Trophoblast cell (in vitro differentiated cells and primary cell): ENCODE results near the gene CREB5.
"Not testable (repeated sequence)": the region's sequence is repeated elsewhere in the genome, so short reads cannot be mapped to it uniquely, and the experiment has no call there.

ENCODE experiments used
- DNase-seq, 2 donors: peaks; one replicate each; pipeline ENCODE4 v3.0.0-alpha.2; 2016
- H2AFZ ChIP-seq: 2 replicates; pipeline ENCODE4 v1.6.1; 2013; ENCODE audit warnings: low read length, moderate library complexity, mild to moderate bottlenecking; ENCODE audit not compliant: insufficient read depth, poor library complexity
- H2AK5ac ChIP-seq: 2 replicates; pipeline ENCODE4 v1.6.1; 2013; ENCODE audit warnings: mild to moderate bottlenecking, low read length
- H2BK120ac ChIP-seq: 2 replicates; pipeline ENCODE4 v1.6.1; 2013; ENCODE audit warnings: low read length, mild to moderate bottlenecking, moderate library complexity; ENCODE audit not compliant: insufficient read depth, poor library complexity
- H2BK12ac ChIP-seq: 2 replicates; pipeline ENCODE4 v1.6.1; 2013; ENCODE audit warnings: mild to moderate bottlenecking, low read length, moderate library complexity
- H2BK5ac ChIP-seq: 2 replicates; pipeline ENCODE4 v1.6.1; 2013; ENCODE audit warnings: low read length, low read depth, moderate library complexity, mild to moderate bottlenecking; ENCODE audit not compliant: poor library complexity
- H3K14ac ChIP-seq: 2 replicates; pipeline ENCODE4 v1.6.1; 2013; ENCODE audit warnings: mild to moderate bottlenecking, low read length
- H3K18ac ChIP-seq: 2 replicates; pipeline ENCODE4 v1.6.1; 2013; ENCODE audit warnings: mild to moderate bottlenecking, low read length
- H3K23ac ChIP-seq: 2 replicates; pipeline ENCODE4 v1.6.1; 2013; ENCODE audit warnings: low read length
- H3K27ac ChIP-seq: 2 replicates; pipeline ENCODE4 v1.5.1; 2013; ENCODE audit warnings: low read depth, mild to moderate bottlenecking, inconsistent platforms, low read length, moderate library complexity
- H3K27me3 ChIP-seq: 2 replicates; pipeline ENCODE4 v1.6.1; 2013; ENCODE audit warnings: inconsistent platforms, mild to moderate bottlenecking, low read length, moderate library complexity; ENCODE audit not compliant: insufficient read depth
- H3K36me3 ChIP-seq, 2 experiments: 1 replicate in 1 of 2; 2 replicates in 1 of 2; pipeline ENCODE4 v1.6.1; 2013; ENCODE audit warnings: low read length in 2 of 2, mild to moderate bottlenecking in 2 of 2, moderate library complexity in 1 of 2; ENCODE audit not compliant: insufficient read depth in 2 of 2, control insufficient read depth in 1 of 2
- H3K4ac ChIP-seq: 2 replicates; pipeline ENCODE4 v1.6.1; 2013; ENCODE audit warnings: low read depth, mild to moderate bottlenecking, low read length, moderate library complexity
- H3K4me1 ChIP-seq, 2 experiments: 1 replicate in 1 of 2; 2 replicates in 1 of 2; pipeline ENCODE4 v1.6.1; 2013; ENCODE audit warnings: low read length in 2 of 2, mild to moderate bottlenecking in 2 of 2, moderate library complexity in 1 of 2; ENCODE audit not compliant: insufficient read depth in 2 of 2, control insufficient read depth in 1 of 2
- H3K4me2 ChIP-seq: 2 replicates; pipeline ENCODE4 v1.6.1; 2013; ENCODE audit warnings: inconsistent platforms, mild to moderate bottlenecking, low read length, moderate library complexity
- H3K4me3 ChIP-seq: 2 replicates; pipeline ENCODE4 v1.5.1; 2013; ENCODE audit warnings: mild to moderate bottlenecking, low read depth, low read length, inconsistent platforms
- H3K79me1 ChIP-seq: one replicate; pipeline ENCODE4 v1.6.1; 2013; ENCODE audit warnings: low read length
- H3K79me2 ChIP-seq: 2 replicates; pipeline ENCODE4 v1.6.1; 2013; ENCODE audit warnings: low read length, mild to moderate bottlenecking; ENCODE audit not compliant: control insufficient read depth, insufficient read depth, poor library complexity
- H3K9ac ChIP-seq: 2 replicates; pipeline ENCODE4 v1.6.1; 2013; ENCODE audit warnings: mild to moderate bottlenecking, low read length
- H3K9me3 ChIP-seq: 2 replicates; pipeline ENCODE4 v1.6.1; 2013; ENCODE audit warnings: low read depth, mild to moderate bottlenecking, control low read depth, inconsistent platforms, low read length; ENCODE audit not compliant: insufficient read depth
- H4K12ac ChIP-seq: 2 replicates; pipeline ENCODE4 v1.6.1; 2013; ENCODE audit warnings: low read depth, mild to moderate bottlenecking, low read length, moderate library complexity
- H4K8ac ChIP-seq: 2 replicates; pipeline ENCODE4 v1.6.1; 2013; ENCODE audit warnings: low read depth, mild to moderate bottlenecking, low read length, moderate library complexity
- H4K91ac ChIP-seq: one replicate; pipeline ENCODE4 v1.6.1; 2013; ENCODE audit warnings: low read depth, mild to moderate bottlenecking, low read length, moderate library complexity
- WGBS: extraction: QIAGEN DNeasy Blood & Tissue Kit; methylation state at CpG from one replicate; pipeline ENCODE4 v1.1.7; 2013; ENCODE audit warnings: missing lambda C conversion rate; ENCODE audit not compliant: insufficient read length, insufficient coverage; ENCODE audit errors: extremely low coverage; 5-methylcytosine and 5-hydroxymethylcytosine counted together

The CREB5 gene

DNA sequence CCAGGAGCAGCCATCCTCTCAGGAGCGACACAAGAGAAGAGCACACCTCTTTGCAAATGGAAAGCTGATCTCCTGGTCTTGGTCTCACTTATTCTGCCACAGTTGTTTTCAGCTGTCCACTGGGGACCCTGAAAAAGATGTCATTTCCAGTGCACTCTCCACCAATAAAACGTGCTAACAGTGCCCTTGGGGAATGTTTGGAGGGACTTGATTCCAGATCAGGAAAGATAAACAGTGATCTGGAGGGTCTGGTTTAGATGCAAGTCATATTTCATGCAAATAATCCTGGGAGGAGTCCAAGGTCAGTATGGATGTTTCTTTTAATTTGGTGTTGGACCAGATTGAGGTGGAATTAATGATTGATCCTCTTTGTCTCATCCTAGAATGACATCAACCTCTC is 185.0 kb downstream of the CREB5 start:
- no peak overlapping the region for H3K4me3 ChIP-seq
- H3K4me1 ChIP-seq, result no peaks in the 10 kb centered on the region
- no peak overlapping the region for H3K23ac ChIP-seq
- no peaks in the 10 kb centered on the region for H3K27me3 ChIP-seq
- H3K79me2 ChIP-seq, result no peaks in the 10 kb centered on the region
- DNase-seq, result no peak
- H4K8ac ChIP-seq, result no peak overlapping the region
- H4K91ac ChIP-seq, result no peak overlapping the region
- H3K4me2 ChIP-seq, result no peak overlapping the region
- WGBS, result no CpG with 5 or more reads among the region's 2 CpGs
- H3K4ac ChIP-seq, result no peak overlapping the region
- no peaks in the 10 kb centered on the region for H3K9me3 ChIP-seq
- no peak overlapping the region for H3K14ac ChIP-seq
- no peak overlapping the region for H4K12ac ChIP-seq
- H2AK5ac ChIP-seq, result no peak overlapping the region
- H2BK5ac ChIP-seq, result no peak overlapping the region
- H2BK120ac ChIP-seq, result no peak overlapping the region
- no peak overlapping the region for H2AFZ ChIP-seq
- H3K79me1 ChIP-seq, result no peaks in the 10 kb centered on the region
- H3K36me3 ChIP-seq, result no peaks in the 10 kb centered on the region
- H3K9ac ChIP-seq, result no peak overlapping the region
- H2BK12ac ChIP-seq, result no peak overlapping the region
- no peak overlapping the region for H3K27ac ChIP-seq
- no peak overlapping the region for H3K18ac ChIP-seq

DNA sequence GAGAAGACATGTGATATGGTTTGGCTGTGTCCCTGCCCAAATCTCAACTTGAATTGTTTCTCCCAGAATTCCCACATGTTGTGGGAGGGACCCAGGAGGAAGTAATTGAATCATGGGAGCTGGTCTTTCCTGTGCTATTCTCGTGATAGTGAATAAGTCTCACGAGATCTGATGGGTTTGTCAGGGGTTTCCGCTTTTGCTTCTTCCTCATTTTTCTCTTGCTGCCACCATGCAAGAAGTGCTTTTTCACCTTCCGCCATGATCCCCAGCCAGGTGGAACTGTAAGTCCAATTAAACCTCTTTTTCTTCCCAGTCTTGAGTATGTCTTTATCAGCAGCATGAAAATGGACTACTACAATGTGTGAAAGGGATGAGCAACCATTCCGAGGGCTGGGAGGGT is 185.7 kb downstream of the CREB5 start:
- H3K4ac ChIP-seq, H4K91ac ChIP-seq, H2BK120ac ChIP-seq, H3K36me3 ChIP-seq, H2BK12ac ChIP-seq, H4K8ac ChIP-seq, H3K4me1 ChIP-seq, H3K9me3 ChIP-seq, H3K23ac ChIP-seq, H4K12ac ChIP-seq, H3K4me3 ChIP-seq, H2AFZ ChIP-seq, DNase-seq, H3K79me2 ChIP-seq, H2AK5ac ChIP-seq, H2BK5ac ChIP-seq, H3K27me3 ChIP-seq, H3K18ac ChIP-seq, H3K14ac ChIP-seq, H3K79me1 ChIP-seq, H3K4me2 ChIP-seq, H3K27ac ChIP-seq, H3K9ac ChIP-seq: not testable (repeated sequence)
- WGBS, result no CpG with 5 or more reads among the region's 5 CpGs

DNA sequence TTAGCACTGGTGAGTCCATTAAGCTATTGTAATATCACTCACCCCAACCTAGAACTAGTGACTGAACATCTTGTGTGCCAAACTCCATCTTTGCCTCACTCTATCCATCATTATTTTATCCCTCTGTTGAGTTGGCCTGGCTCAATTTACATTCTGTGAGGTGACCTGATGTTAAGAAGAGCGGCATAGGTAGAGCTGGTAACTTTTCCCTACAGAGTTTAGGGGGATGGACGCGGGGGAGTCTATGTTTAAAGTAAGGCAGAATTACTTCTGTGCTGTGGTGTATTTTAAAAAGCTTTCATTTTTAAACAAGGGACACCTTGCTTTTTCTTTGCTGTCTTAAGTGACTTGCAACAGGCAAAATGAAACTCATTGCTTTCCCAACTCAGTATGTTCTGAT is 186.3 kb downstream of the CREB5 start:
- no peak overlapping the region for H3K4ac ChIP-seq
- H2BK12ac ChIP-seq, result no peak overlapping the region
- H3K4me2 ChIP-seq, result no peak overlapping the region
- H3K36me3 ChIP-seq, result no peaks in the 10 kb centered on the region
- no peak overlapping the region for H2BK120ac ChIP-seq
- no peaks in the 10 kb centered on the region for H3K4me1 ChIP-seq
- no peaks in the 10 kb centered on the region for H3K27me3 ChIP-seq
- no peak for DNase-seq
- H4K91ac ChIP-seq, result no peak overlapping the region
- H3K14ac ChIP-seq, result no peak overlapping the region
- H3K4me3 ChIP-seq, result no peak overlapping the region
- H3K9ac ChIP-seq, result no peak overlapping the region
- H3K23ac ChIP-seq, result no peak overlapping the region
- no peak overlapping the region for H4K12ac ChIP-seq
- H2BK5ac ChIP-seq, result no peak overlapping the region
- no peaks in the 10 kb centered on the region for H3K9me3 ChIP-seq
- H3K79me1 ChIP-seq, result no peaks in the 10 kb centered on the region
- H3K27ac ChIP-seq, result no peak overlapping the region
- no peak overlapping the region for H3K18ac ChIP-seq
- no peak overlapping the region for H4K8ac ChIP-seq
- H2AK5ac ChIP-seq, result no peak overlapping the region
- H2AFZ ChIP-seq, result no peak overlapping the region
- no CpG with 5 or more reads among the region's 3 CpGs for WGBS
- no peaks in the 10 kb centered on the region for H3K79me2 ChIP-seq

DNA sequence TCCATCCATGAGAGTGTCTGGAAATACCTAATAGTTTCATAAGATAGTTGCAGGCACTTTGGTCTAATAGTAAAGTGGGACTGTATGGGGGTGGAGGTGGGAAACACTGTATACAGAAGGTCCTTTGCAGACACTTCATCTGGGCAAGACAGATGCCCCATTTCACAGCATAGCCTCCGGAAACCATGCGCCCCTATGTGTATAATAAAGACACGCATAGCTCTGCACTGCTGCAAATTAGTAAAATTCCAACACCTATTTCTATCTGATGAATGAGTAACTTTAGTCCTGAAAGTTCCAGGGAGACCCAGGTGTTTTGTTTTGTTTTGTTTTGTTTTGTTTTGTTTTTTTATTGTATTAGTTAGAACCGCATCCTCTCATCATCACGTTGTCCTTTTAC is 187.1 kb downstream of the CREB5 start:
- DNase-seq, result peak; percentile 77 to 93
- no CpG with 5 or more reads among the region's 5 CpGs for WGBS
- no peak overlapping the region for H2BK120ac ChIP-seq

More for the DNA sequence above, 187.1 kb downstream of the CREB5 start:
- Histone ChIP-seq H3K4me3 (no peak overlapping the region), H3K18ac (no peak overlapping the region), H3K9ac (no peak overlapping the region), H3K4me2 (no peak overlapping the region), H3K23ac (no peak overlapping the region), H3K4ac (no peak overlapping the region), H2AK5ac (no peak overlapping the region), H3K14ac (no peak overlapping the region), H3K4me1 (no peaks in the 10 kb centered on the region), H2BK5ac (no peak overlapping the region), H3K79me1 (no peaks in the 10 kb centered on the region), H4K8ac (no peak overlapping the region), H3K79me2 (no peaks in the 10 kb centered on the region), H3K27me3 (no peaks in the 10 kb centered on the region), H3K36me3 (no peaks in the 10 kb centered on the region), H3K9me3 (no peaks in the 10 kb centered on the region), H4K12ac (no peak overlapping the region), H2AFZ (no peak overlapping the region), H2BK12ac (no peak overlapping the region), H4K91ac (no peak overlapping the region), H3K27ac (no peak overlapping the region)
